ENCODE measurements around the gene TJAP1.
"Not testable (repeated sequence)": the region's sequence is repeated elsewhere in the genome, so short reads cannot be mapped to it uniquely, and the experiment has no call there.

TJAP1 gene

GRCh38 chr6:43488667-43489276 lies 11.4 kb downstream of the TJAP1 start:
- no peak for DNase-seq

DNA sequence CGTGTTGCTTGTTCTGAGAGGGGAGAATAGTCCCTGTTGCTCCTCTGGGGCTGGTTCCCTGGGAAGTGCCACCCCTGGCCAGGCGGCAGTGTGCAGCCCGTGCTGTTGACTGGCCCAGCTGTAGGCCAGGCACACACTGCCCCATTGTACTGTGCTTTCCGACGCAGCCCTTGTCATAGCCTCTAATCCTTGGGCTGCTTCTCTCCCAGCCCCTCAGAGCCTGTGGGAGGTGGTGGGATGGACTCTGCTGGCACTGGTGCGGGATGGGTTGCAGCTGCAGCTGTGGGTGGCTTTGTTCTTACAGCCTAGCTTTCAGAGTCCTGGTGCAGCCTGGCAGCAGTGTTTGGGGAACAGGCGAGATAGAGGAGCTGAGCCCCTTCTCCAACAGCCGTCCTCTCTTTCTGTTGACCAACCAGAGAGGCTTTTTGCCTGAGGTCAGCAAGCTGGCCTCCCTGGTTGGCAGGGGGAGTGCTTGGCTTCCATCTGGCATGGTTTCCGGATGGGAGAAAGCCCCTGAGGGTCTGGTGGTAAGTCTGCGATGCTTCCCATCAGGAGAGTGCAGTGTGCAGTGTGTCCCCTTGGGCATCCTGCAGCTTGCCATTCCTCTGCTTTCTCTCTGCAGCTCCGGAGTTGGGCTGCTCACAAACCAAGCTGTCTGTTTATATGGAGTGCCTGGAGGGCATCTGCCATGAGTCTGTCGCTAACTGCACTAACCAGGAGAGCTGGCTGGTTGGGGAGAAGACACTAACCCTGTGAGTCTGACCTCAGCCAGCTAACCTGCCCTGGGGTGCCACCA lies 12.1 kb downstream of the TJAP1 start:
- peak; percentile 79 for DNase-seq

DNA sequence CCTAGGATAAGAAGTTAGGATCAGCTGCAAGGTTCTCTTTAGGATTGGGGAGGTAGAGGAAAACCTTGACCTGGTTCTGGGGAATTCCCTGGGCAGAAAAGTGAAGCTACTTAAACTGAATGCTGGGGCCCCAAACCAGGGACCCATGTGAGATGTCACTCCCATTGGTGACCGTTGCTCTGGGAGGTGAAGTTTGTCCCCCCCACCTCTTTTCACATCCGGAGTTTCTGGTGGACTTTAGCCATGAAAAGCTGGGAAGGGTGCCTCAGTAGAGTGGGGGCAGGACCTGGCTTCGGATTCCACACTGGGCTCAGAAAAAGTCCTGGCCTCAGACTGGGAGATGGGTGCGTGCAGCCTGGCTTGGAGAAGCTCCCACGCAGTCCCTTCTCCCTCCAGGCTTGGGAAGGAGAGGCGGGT lies 13.2 kb downstream of the TJAP1 start:
- no peak for DNase-seq

DNA sequence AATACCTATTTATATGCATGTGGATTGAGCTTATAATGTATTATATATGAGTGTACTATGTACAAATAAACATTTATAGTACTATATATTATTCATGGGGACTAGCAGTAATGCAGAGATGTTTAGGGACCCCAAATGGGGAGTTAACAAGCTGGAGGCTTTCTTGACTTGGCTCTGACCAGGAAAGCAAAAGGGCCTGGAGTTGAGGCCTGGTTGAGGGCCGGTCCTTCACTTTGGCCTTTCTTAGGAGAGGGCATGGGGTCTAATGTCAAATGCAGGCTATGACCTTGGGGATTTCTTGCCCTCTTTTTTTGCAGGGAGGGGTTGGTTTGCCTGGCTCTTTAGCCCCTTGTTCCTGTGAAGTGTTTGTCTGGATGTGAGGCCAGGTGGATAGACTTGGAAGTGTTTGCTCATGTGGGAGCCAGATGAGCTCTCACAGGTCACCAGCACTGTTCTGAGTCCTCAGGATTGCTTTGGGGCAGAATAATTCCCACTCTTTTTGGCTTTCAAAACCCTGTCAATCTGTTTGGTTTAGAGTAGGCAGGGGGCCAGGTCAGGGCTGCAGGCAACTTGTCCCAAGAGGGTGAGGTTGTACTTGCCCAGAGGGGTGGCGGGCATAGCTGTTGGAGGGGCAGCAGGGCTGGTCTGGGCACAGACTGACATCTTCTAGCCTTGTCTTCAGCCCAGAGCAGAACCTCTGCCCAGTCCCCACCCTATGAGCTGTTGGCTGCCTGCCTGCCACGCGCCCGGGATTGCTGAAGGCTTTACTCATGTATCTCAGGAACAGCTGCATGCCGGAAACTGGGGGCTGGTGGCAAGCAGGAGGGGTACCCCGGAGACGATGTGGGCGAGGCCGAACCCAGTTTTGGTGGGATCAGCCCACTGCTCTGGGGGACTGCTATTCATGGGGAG lies 14.6 kb downstream of the TJAP1 start:
- peak; percentile 84 for DNase-seq

- no peak for DNase-seq
Observed at GRCh38 chr6:43492673-43493072, 15.3 kb downstream of the TJAP1 start.

DNA sequence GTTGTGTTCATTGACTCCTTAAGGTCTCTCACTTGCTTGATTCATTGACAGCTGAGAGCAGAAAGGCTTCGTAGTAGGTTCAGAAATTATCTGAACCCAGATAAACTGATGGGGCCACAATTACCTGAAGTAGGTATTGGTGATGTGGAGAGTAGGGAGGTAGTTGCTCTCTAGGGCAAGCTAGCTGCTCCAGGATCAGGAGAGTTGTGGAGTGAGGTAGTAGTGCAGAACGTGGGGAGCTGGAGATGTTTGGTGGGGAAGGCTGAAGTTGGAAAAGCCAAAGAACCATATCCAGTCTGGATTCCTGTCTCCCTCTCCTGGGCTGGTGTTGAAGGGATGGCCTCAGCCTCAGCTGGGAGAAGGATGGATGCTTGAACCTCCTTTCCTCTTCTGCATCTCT lies 15.9 kb downstream of the TJAP1 start:
- DNase-seq, result no peak

GRCh38 chr6:43493833-43494232 lies 16.5 kb downstream of the TJAP1 start:
- DNase-seq, result no peak

GRCh38 chr6:43494321-43494720 lies 17.0 kb downstream of the TJAP1 start:
- DNase-seq, result no peak

GRCh38 chr6:43494766-43495165 lies 17.4 kb downstream of the TJAP1 start:
- no peak for DNase-seq

DNA sequence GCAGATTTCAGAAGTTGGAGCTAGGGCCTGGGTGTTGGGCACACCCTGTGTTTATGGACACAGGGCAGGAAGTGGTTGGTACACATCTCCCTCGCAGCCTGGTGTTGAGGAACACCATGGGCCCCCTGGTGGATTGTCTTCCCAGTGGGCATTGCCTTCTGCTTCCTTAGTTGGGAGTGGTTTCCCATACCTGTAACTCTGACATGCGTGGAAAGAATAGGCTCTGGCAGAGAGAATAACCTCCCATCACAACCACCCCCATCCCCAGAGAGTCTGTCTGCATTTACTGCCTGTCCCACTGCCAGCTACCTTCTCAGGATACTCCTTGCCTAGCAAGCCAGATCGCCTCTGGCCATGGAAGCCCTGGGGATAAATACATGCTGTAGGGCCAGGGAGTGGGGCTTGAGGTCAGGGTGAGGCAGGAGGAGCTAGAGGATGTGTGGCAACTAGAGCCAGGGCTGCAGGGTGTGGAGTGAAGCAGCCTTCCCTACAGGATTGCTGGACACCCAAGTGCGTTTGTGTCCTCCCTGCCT lies 18.1 kb downstream of the TJAP1 start:
- DNase-seq, result no peak

DNA sequence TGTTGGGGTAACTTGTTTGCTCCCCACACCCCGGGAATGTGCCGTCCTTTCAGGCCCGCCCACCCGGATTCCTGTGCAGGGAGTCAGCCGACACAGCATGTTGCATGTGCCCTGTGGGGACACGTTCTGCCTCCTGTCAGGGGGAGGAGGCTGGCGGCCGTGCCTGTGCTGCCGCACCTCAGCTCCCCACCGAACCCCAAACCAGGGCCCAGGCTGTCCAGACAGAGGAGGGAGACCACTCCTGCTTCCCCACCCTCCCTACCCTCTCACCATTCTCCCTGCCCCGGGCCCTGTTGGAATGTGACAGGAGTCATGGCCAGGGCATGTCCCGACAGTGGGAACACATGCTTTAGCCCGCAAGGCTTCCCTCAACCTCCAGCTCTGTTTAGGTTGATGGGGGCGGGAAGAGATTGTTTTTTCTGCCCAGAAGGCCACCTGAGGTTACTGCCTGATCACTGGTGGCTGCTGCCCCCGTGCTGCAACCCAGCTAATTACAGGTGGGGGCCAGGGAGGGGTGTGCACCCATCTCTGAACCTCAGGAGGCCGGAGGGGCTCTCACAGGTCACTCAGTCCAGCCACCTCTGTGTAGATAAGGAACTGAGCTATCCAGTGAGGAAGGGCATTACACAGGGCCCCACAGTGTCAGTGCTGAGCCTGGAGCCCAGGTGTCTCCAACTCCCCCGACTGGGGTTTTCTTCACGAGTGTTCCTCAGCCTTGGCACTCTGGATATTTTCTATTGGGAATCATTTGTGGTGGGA lies 19.2 kb downstream of the TJAP1 start:
- DNase-seq, result no peak

- no peak for DNase-seq
Observed at GRCh38 chr6:43497129-43497396, 19.7 kb downstream of the TJAP1 start.

GRCh38 chr6:43497689-43498088 lies 20.3 kb downstream of the TJAP1 start:
- DNase-seq, result no peak

DNA sequence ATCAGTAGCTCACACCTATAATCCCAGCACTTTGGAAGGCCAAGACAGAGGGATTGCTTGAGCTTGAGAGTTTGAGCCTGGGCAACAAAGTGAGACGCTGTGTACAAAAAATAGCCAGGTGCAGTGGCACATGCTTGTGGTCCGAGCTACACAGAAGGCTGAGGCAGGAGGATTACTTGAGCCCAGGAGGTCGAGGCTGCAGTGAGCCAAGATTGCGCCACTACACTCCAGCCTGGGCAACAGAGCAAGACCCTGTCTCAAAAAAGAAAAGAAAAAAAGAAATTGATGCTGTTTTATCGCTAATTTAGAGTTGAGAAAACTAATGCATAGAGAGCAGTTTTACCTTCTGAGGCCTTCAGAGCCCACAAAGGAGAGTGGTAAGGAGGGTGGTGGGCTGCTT lies 20.9 kb downstream of the TJAP1 start:
- DNase-seq, result not testable (repeated sequence)

- no peak for DNase-seq
Observed at GRCh38 chr6:43499028-43499815, 21.9 kb downstream of the TJAP1 start.

DNA sequence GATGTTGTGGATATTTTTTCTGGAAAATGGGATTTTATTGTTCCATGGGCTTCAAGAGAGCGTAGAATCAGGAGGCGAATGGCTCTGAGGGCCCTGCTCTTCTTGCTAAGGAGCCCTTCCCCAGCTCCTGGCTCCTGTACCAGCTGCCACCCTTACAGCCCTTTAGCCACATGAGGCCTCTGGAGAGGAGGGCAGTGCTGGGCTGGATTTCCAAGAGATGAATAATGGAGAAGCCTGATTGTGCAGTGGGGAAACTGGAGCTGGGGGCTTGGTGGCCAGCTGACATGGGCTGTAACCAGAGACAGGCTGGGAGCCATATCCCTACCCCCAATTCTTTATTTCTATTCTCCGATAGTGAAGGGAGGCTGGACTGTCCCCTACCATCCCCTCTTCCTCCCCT lies 23.6 kb downstream of the TJAP1 start:
- DNase-seq, result no peak

DNA sequence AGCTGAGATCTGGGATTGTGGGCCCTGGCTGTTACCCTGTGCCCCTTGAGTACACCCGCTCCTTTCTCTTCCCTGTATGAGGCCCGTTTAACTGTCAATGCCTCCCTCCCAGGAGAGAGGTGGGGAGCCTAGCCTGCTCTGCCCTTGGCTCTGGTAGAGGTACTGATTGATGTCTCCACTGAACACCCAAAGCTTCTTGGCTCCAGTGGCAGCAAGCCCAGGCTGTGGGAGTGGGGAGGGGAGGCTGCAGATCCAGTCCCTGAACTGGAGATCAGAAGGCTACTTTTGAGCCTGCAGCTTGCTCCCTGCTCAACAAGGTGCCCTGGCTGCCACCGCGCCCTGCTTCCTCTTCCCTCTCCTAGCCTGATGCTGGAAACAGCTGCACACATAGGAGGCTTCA lies 25.3 kb downstream of the TJAP1 start:
- DNase-seq, result no peak

DNA sequence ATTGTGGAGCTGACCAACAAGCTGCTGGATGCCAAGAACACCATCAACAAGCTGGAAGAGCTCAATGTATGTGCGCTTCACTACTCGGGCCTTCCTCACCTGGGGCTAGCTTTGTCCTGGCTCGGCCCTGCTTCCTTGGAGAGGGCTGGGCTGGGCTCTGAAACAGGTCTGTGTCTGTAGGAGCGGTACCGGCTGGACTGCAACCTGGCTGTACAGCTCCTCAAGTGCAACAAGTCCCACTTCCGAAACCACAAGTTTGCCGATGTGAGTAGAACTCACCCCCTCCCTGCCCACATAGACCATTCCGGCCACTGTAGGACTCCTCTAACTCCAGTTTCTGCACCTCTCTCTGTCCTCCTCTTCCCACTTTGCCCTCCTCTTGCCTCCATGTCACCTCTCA lies 26.1 kb downstream of the TJAP1 start:
- DNase-seq, result no peak

- DNase-seq, result no peak
Observed at GRCh38 chr6:43504756-43505593, 27.6 kb downstream of the TJAP1 start.

DNA sequence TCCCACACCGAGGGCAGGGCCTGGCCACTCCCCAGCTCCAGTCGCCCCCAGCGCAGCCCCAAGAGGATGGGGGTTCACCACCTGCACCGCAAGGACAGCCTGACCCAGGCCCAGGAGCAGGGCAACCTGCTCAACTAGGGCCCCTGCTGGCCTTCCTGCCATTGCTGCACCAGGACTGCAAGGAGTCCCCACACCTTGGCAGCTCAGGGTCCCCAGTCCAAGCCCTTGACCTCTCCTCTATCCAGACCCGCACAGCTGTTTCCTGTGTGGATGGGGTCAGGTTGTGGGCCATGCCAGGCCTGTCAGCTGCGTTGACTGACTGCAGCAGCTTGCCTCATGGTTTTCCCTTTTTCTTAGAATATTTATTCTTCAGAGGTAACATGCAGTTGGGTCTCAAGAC lies 28.3 kb downstream of the TJAP1 start:
- no peak for DNase-seq

GRCh38 chr6:43506171-43506570 lies 28.8 kb downstream of the TJAP1 start:
- DNase-seq, result no peak
